RWPE2 (cell line): ENCODE measurements around the gene MYO6.

Experiments used
- ATAC-seq: fragments of 200-7000 bp; cut with Tn5 transposase; 3 replicates; pipeline ENCODE4 v1.9.1; 2021; ENCODE audit warnings: low read depth
- DNase-seq: peaks from one replicate; pipeline ENCODE4 v3.0.0-alpha.2; 2020; ENCODE audit warnings: low spot score
- H3K27ac ChIP-seq: fragments of 450-650 bp; 2 replicates; pipeline ENCODE4 v1.5.1; 2017; ENCODE audit warnings: mild to moderate bottlenecking; ENCODE audit not compliant: poor library complexity, severe bottlenecking
- H3K27me3 ChIP-seq: fragments of 250-450 bp; sonication (Bioruptor Pico); 2 replicates; pipeline ENCODE4 v1.5.1; 2021; ENCODE audit warnings: mild to moderate bottlenecking, moderate library complexity; ENCODE audit not compliant: insufficient read depth, poor library complexity, severe bottlenecking
- H3K36me3 ChIP-seq: fragments of 250-450 bp; sonication (Bioruptor Pico); 2 replicates; pipeline ENCODE4 v1.5.1; 2020; ENCODE audit warnings: low read depth, mild to moderate bottlenecking, moderate library complexity
- H3K4me1 ChIP-seq: fragments of 250-450 bp; sonication (Bioruptor Pico); 2 replicates; pipeline ENCODE4 v1.5.1; 2021; ENCODE audit warnings: mild to moderate bottlenecking, moderate library complexity; ENCODE audit not compliant: insufficient read depth, poor library complexity, severe bottlenecking
- H3K4me3 ChIP-seq: fragments of 250-450 bp; sonication (Bioruptor Pico); 2 replicates; pipeline ENCODE4 v1.5.1; 2021; ENCODE audit warnings: mild to moderate bottlenecking, moderate library complexity; ENCODE audit not compliant: severe bottlenecking
- H3K9me3 ChIP-seq: fragments of 250-450 bp; sonication (Bioruptor Pico); 2 replicates; pipeline ENCODE4 v1.5.1; 2021; ENCODE audit warnings: mild to moderate bottlenecking, moderate library complexity; ENCODE audit not compliant: severe bottlenecking
- TF ChIP-seq, protein P1 (sequence below): fragments of 450-650 bp; IDR thresholded peaks from one replicate; pipeline ENCODE4 v1.5.1; 2017; ENCODE audit warnings: mild to moderate bottlenecking, moderate library complexity; ENCODE audit not compliant: poor library complexity, severe bottlenecking

Gene MYO6

DNA sequence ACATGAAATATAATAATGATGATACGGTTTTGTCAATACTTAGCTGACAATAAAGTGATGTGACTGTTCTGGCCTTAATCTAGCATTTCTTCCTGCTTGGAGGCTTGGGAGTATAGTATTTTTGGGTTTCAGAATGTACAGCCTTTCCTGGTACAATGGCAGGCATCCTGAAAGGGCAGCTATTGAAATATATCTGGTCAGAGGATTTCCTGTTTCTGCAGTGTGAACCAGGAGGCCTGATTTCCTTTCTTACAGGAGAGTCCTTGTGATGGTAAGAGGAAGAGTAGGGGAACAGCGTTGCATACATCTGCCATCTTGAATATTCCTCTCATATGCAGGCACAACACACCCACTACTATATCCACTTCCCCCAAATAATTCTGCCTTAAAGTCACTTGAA, 93.7 kb downstream of the MYO6 start:
- H3K4me1 ChIP-seq: no peaks in the 10 kb centered on the region
- ATAC-seq (no peak), DNase-seq (no peak)
- no peak overlapping the region for H3K27ac ChIP-seq
- no peaks in the 10 kb centered on the region for H3K9me3 ChIP-seq
- H3K4me3 ChIP-seq: no peak overlapping the region
- TF ChIP-seq, protein P1, sequence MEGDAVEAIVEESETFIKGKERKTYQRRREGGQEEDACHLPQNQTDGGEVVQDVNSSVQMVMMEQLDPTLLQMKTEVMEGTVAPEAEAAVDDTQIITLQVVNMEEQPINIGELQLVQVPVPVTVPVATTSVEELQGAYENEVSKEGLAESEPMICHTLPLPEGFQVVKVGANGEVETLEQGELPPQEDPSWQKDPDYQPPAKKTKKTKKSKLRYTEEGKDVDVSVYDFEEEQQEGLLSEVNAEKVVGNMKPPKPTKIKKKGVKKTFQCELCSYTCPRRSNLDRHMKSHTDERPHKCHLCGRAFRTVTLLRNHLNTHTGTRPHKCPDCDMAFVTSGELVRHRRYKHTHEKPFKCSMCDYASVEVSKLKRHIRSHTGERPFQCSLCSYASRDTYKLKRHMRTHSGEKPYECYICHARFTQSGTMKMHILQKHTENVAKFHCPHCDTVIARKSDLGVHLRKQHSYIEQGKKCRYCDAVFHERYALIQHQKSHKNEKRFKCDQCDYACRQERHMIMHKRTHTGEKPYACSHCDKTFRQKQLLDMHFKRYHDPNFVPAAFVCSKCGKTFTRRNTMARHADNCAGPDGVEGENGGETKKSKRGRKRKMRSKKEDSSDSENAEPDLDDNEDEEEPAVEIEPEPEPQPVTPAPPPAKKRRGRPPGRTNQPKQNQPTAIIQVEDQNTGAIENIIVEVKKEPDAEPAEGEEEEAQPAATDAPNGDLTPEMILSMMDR: no peak
- H3K36me3 ChIP-seq: peaks cover 10% of the 10 kb centered on the region
- H3K27me3 ChIP-seq: no peaks in the 10 kb centered on the region

DNA sequence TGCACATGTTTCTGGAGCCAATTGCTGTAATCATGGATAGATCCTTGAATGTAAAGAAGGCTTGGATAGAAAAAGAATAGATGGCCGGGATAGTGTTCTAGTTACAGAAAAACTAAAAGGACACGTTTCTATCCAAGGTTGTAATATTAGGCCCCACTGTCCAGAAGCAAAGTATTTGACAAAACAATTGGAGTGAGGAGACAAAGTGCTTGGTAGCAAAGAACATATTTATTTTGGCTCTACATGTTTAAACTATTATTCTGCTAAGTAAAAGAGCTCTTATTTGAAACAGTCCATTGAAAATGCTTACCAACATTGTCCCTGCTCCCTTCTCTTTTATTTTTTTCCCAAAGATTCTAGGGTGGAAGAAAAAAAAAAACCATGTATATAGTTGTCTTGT, 94.4 kb downstream of the MYO6 start:
- DNase-seq (no peak), ATAC-seq (no peak)
- no peak overlapping the region for H3K4me3 ChIP-seq
- TF ChIP-seq, protein P1: no peak
- H3K27me3 ChIP-seq: no peaks in the 10 kb centered on the region
- no peak overlapping the region for H3K27ac ChIP-seq
- no peaks in the 10 kb centered on the region for H3K9me3 ChIP-seq
- H3K36me3 ChIP-seq: peaks cover 10% of the 10 kb centered on the region
- H3K4me1 ChIP-seq: no peaks in the 10 kb centered on the region

DNA sequence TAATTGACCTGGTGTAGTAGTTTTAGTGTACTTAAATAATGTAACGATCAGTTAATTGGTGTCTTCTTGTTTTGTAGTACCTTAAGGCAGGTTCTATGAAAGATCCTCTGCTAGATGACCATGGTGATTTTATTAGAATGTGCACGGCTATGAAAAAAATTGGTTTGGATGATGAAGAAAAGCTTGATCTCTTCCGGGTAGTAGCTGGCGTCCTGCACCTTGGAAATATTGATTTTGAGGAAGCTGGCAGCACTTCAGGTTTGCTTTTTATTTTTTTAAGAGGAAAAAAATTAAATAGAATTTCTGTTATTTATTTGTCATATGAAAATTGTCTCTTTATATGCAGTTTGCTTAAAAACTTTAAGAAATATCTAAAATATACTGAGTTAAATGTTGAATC, 99.2 kb downstream of the MYO6 start:
- Histone ChIP-seq H3K9me3 (no peaks in the 10 kb centered on the region), H3K4me1 (peaks cover 25% of the 10 kb centered on the region), H3K27ac (no peak overlapping the region), H3K4me3 (no peak overlapping the region), H3K27me3 (no peaks in the 10 kb centered on the region), H3K36me3 (0 out of 2 replicates have a peak, but pooled peaks cover under 1% of the 10 kb centered on the region)
- DNase-seq: no peak
- ATAC-seq: no peak
- TF ChIP-seq, protein P1: no peak

DNA sequence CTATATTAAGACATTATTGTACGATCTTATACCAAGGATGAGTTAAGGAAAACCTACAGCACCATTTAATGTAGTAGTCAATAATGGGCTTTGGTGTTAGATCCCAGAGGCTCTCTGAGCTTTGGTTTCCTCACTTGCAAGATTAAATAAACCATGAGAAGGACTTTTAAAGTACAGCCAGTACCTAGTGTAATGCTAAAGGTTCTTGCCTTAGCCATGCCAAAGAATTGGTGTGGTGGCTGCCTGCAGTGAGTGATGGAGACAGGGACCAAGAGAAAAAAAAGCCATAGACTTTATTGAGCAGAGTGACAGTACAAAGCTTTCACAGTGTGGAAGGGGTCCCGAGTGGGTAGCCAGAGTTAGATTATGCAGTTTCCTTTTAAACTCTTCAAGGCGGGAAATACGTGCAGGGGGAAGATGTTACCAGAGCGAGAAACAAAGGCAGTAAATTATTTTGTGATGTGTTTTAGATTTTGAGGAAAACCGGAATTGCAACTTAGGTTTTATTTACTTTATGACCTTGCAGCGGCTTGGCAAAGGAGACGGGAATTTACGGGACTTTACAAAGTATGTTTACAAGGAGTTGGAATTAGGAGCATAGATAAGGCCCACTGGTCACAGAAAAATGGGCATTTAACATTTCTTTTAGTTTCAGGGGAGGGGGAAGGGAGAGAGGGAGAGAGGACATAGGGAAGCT, 100.4 kb downstream of the MYO6 start:
- Histone ChIP-seq H3K36me3 (no peaks in the 10 kb centered on the region), H3K27ac (peak overlapping the region; percentile 72), H3K4me1 (peaks cover 25% of the 10 kb centered on the region), H3K4me3 (no peak overlapping the region), H3K27me3 (no peaks in the 10 kb centered on the region), H3K9me3 (no peaks in the 10 kb centered on the region)
- TF ChIP-seq, protein P1: no peak
- ATAC-seq: peak; percentile 55
- DNase-seq: no peak
